ENCODE measurements around the gene FAF1.

DNA sequence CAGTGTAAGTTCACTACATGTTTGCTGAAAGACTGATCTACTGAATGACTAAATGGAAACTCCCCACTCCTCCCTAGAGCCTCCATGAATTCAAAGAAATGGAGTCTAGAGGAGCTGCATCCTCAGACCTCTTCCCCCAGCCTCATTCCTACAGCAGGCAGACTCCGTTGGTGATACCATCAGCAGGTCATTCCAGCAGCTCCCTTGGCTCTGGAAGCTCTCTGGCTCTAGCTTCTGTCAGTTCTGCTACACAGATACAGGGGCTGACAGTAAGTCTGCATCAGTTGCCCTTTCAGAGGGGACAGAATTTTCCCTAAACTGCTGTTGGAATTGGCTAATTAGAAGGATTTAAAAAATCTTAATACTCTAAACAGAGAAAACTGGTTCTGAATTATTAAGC is 505.2 kb downstream of the FAF1 start:
- TF ChIP-seq, protein P1, sequence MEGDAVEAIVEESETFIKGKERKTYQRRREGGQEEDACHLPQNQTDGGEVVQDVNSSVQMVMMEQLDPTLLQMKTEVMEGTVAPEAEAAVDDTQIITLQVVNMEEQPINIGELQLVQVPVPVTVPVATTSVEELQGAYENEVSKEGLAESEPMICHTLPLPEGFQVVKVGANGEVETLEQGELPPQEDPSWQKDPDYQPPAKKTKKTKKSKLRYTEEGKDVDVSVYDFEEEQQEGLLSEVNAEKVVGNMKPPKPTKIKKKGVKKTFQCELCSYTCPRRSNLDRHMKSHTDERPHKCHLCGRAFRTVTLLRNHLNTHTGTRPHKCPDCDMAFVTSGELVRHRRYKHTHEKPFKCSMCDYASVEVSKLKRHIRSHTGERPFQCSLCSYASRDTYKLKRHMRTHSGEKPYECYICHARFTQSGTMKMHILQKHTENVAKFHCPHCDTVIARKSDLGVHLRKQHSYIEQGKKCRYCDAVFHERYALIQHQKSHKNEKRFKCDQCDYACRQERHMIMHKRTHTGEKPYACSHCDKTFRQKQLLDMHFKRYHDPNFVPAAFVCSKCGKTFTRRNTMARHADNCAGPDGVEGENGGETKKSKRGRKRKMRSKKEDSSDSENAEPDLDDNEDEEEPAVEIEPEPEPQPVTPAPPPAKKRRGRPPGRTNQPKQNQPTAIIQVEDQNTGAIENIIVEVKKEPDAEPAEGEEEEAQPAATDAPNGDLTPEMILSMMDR (IDR thresholded peaks at IDR 0.05 in 2 of 3, conservative IDR thresholded peaks at IDR 0.05 in 1 of 3; ENCODE audit: borderline replicate concordance in 1 of 3, insufficient read depth in 1 of 3, low read depth in 2 of 3, low read length in 2 of 3): no peak
- no peak for TF ChIP-seq POLR2AphosphoS5 (IDR thresholded peaks at IDR 0.05; ENCODE audit: low read depth, low read length)
- TF ChIP-seq ZNF274 (IDR thresholded peaks at IDR 0.05; ENCODE audit: low read depth, low read length): no peak
- TF ChIP-seq ZFX (IDR thresholded peaks at IDR 0.05): no peak
